DLD1 (cell line): Measurements from ENCODE around the gene DNAAF5.

Source experiments
- in situ Hi-C: cut with HindIII; loops from 2 replicates; pipeline ENCODE4 v1.10.0; 2017; ENCODE audit warnings: low sequenced_read_pairs

Gene DNAAF5

DNA sequence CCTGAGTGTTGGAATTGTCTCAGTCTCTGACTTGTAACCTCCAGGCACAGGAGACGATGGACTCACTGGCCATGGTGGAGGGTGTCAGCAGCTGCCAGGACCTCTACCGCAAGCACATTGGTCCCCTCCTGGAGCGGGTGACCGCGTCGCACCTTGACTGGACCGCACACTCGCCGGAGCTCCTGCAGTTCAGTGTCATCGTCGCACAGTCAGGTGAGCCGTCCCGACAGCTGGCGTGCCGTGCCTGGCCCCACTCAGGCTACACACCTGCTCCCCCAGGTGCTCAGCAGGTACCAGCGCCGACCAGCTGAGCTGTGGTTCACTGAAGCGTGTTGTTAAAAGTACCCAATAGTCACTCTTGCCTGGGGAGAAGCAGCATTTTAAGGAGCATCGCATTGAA lies 37.3 kb downstream of the DNAAF5 start:
- in situ Hi-C loops = no loop called here

DNA sequence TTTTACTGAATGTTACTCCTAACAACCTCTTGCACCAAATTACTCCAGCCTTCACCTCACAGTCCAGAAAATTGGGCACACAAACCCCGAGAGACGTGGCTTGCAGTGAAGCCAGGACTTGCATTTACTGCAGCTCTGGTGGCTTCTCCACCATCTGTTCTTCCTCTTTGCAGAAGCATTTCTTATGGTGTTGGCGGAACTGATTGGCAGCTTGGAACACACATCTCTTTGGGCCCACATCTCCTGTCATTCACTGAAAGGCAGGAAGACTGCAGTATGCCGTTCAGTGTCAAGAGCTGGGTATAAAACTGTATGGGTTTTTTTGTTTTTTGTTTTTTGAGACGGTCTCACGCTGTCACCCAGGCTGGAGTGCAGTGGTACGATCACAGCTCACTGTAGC lies 38.9 kb downstream of the DNAAF5 start:
- in situ Hi-C loops = no loop called here

DNA sequence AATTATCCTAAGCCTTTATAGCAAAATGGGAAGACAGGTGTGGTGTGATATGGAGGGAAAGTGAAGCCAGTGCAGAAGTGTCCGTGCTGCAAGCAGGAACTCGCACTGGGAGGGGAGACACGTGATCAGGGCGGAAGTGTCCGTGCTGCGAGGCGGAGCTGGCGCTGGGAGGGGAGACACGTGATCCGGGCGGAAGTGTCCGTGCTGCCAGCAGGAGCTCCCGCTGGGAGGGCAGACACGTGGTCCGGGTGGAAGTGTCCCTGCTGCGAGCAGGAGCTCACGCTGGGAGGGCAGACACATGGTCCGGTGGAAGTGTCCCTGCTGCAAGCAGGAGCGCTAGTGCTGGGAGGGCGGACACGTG lies 41.1 kb downstream of the DNAAF5 start:
- in situ Hi-C loops = no loop called here

DNA sequence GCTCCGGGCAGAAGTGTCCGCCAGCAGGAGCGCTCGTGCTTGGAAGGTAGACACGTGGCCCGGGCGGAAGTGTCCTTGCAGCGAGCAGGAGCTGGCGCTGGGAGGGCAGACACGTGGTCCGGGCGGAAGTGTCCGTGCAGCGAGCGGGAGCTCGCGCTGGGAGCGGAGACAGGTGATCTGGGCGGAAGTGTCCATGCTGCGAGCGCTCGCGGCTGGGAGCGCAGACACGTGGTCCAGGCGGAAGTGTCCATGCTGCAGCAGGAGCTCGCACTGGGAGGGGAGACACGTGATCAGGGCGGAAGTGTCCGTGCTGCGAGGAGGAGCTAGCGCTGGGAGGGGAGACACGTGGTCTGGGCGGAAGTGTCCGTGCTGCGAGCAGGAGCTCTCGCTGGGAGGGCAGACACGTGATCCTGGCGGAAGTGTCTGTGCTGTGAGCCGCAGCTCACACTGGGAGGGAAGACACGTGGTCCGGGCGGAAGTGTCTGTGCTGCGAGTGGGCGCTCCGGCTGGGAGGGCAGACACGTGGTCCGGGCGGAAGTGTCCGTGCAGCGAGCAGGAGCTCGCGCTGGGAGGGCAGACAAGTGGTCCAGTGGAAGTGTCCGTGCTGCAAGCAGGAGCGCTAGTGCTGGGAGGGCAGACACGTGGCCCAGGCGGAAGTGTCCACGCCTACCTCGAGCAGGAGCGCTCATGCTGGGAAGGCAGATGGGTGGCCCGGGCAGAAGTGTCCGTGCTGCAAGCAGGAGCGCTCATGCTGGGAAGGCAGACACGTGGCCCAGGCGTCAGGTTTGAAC lies 41.6 kb downstream of the DNAAF5 start:
- in situ Hi-C loops = no loop called here

DNA sequence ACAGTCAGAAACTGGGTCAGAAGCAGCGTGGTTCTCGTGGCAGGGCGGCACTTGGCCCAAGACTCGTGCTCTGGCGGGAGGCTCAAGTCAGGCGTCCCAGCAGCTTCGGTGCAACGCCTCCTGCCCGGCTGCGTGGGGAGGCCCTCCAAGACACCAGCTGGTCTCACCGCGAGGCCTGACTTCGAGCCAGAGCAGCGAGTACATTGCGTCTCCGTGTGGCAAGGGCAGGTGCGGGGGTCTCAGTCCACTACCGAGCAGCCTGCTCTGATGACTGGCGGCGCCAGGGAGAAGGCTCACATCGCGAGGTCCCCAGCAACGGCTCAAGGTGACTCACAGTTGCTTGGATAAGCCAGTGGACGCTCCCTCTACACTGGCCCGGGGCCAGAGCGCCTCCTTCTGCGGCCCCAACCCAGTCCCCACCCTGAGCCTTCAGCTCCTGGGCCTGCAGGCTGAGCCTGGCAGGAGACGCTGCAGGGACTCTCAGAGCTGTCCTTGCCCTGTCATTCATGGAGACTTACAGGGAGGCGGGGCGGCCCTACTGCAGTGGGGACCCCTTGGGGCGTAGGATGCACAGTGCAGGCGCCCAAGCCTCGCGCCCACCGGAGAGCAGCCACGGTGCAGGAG lies 42.5 kb downstream of the DNAAF5 start:
- in situ Hi-C loops = no loop called here

DNA sequence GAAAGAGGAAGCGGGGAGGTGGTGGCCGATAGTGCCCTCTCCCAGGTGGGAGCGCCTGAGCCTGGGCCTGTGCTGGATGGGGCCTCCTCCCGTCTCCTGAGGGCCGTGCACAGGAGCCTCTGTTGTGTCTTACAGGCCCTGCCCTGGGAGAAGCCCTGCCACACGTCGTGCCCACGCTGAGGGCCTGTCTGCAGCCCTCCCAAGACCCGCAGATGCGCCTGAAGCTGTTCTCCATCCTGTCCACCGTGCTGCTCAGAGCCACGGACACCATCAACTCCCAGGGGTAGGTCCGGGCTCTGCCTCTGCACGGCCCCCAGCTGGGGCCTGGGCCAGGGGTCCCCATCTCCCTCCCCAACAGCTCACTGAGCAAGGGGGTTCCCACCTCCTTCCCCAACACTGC lies 43.8 kb downstream of the DNAAF5 start:
- in situ Hi-C loops = no loop called here

DNA sequence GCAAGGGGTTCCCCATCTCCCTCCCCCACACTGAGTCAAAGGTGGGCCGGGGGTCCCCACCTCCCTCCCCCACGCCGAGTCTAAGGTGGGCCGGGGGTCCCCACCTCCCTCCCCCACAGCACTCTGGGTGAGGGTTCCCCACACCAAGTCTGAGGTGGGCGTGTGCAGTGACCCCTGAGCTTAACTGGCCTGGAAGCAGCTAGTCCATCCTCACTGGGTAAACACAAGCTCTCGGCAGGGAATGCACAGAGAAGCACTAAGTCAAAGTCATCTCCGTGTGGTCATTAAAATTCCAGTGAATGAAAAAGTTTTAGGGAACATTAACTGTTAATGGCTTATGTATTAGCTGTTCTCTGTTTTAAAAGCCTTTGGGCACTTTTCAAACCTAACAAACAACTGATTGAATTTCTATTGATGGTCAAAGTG lies 44.3 kb downstream of the DNAAF5 start:
- in situ Hi-C loops = no loop called here

DNA sequence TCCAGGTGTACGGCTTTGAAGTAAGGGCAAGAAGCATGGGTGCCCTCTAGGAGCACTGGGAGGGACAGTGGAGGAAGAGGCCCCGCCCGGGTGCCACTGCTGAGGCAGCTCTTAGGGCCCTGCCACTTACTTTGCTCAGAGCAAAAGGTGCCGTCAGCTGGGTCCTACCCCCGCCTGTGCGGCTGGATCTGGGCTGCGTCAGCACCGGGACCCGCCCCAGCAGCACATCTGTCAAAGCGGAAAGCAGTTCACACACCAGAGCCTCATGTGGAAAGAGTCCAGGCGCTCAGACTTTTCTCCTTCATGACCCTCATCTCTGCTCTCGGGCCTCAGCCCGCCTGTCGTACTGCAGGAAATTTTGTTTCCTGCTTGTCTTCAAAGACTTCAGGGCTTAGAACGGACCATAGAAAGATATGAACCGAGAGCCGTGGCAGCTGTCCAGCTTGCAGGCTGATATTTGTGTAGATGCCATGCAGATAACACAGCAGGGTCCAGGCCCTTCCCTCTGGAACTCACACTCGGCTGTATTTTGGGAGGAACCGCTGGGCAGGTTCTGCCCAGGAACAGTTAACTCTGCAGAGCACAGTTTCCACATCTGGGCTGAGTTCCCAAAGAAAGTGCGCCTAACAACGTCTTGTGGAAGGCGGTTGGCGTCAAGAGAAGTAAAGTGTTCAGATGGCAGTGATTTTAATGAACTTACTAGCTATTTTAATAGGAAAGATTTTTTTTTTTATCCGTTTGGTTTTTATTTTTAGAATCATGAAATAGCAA lies 44.9 kb downstream of the DNAAF5 start:
- in situ Hi-C loops = no loop called here

DNA sequence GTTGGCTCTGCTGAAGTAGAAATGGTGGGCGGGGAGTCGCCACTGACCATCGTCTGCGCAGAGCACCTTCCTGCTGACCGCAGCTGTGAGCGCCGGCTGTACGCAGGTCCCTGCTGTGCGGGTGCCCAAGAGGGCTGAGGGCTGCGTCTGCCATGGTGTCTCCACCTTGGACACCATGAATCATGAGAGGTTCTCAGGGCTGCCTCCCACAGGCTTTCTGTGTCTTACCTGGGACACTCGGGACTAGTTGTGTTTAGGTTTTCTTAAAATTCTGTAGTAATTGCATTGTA lies 45.5 kb downstream of the DNAAF5 start:
- in situ Hi-C loops = no loop called here

DNA sequence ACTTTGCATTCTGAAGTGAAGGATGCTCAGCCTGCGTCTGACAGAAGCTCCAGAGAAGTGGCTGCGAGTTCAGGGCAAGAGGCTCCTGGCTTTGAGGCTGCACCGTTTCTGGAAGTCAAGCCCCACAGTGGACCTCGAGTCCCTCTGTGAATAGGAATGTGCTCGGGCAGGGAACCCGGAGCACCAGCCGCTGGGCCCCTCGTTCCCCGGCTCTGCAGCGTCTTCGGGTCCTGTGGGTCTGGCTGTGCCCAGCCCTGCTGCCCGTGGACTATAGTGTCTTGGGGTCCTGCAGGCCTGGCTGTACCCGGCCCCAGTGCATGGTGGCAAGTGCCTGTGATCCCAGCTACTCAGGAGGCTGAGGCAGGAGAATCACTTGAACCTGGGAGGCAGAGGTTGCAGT lies 45.9 kb downstream of the DNAAF5 start:
- in situ Hi-C loops = no loop called here

DNA sequence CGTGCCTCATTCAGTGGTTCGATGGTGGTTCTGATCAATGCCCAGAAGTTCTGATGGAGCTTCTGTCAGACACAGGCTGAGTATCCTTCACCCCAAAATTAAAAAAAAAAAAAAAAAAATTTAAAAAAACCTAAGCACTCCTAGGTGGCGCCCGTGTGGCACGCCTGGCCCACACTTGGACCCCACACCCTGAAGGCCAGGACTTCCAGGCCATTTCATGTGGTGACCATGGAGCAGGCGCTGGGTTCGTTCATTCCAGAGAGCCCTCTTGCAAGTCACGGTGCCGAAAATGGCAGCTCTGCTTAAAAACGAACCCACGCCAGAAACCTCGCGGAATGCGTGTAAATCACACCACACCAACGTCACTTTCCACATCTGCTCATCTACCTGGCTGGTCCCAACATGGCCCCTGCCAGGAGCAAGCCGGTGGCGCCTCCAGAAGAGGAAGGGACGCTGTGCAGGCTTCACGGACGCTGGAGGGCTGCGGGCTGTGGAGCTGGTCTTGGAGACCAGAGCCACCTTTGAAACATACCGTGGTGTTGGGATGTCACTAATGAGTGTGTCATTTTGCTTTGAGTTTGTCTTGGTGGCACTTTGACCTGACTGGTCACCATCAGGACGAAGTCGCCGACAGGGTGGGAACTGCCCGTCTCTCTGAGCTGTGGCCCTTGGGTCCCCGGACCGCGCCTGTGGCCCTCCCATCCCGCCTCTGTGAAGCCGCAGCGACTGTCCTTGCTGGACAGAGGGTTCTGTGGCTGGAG lies 46.5 kb downstream of the DNAAF5 start:
- in situ Hi-C loops = no loop called here

DNA sequence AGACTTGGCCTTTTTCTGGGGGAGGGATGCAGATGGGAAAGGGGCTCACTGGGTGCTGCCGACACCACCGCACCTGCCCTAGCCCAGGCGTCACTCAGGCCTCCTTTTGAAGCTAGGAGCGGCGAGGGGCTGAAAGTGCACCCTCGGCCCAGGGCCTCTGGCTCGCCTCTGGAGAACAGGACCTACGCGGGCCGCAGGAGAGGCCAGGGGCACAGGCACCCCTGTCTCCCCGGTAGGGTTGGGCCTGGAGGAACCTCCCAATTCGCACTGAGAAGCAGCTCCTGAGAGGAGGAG lies 47.1 kb downstream of the DNAAF5 start:
- in situ Hi-C loops = no loop called here

DNA sequence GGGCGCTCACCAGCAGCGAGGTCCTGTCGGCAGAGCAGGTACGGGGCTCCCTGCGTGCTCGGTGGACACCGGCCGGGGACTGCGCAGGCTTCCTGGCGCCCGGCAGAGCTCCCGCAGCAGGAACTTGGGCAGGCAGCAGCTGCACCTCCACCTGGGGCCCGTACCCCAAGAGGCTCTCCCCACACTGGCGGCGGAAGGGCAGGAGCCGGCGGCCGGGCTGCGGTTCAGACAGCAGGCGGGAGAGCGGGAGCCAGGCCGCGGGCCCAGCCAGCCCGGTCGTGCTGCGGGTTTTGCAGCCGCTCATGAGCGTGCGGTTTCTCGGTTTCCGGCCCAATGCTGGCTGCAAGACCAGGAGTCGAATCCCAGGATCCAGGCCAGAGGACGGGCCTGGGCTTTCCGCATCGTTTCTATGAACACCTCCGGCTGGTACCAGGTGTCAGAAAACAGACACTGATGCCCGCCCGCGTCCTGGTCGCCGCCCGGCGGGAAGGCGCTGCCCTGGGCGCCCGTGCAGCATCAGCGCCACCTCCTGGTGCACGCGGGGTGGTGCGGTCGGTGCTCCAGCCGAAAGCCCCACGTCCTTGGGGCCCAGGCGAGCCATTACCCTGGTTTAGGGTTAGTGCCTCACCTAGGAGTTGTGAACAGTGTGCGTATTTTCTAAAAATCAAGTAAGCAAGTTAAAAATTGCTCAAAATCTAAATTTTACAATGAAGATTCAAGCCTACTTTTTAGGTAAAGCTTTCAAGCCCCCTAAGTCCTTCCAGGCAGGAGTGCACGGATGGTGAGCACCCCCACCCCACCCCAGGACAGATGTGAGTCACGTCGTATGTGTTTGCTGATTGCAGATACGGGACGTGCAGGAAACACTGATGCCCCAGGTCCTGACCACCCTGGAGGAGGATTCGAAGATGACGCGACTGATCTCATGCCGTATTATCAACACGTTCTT lies 47.9 kb downstream of the DNAAF5 start:
- in situ Hi-C loops = loop anchor here (25.0 kb wide), 1 partner anchor 188 kb away; the partner anchor contains the start of gene ADAP1

DNA sequence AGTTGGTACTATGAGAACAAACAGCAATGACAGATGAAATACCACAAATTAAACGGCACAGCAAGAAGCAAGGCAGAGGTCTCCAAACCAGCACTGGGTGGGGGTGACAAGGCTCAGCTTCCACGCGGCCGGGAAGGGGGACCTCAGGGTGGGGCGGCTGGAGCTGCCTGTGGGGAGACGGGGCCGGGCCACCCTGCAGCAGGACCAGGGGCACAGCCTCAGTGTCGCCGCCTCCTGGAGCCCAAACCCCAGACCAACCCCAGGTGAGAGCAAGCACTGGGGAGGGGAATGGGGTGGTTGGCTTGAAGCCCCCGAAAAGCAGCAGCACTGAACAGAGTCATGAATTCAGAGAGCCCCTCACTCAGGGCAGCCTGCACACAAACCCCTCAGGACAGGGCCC lies 49.9 kb downstream of the DNAAF5 start:
- in situ Hi-C loops = loop anchor here (25.0 kb wide), 1 partner anchor 186 kb away; the partner anchor contains the start of gene ADAP1

DNA sequence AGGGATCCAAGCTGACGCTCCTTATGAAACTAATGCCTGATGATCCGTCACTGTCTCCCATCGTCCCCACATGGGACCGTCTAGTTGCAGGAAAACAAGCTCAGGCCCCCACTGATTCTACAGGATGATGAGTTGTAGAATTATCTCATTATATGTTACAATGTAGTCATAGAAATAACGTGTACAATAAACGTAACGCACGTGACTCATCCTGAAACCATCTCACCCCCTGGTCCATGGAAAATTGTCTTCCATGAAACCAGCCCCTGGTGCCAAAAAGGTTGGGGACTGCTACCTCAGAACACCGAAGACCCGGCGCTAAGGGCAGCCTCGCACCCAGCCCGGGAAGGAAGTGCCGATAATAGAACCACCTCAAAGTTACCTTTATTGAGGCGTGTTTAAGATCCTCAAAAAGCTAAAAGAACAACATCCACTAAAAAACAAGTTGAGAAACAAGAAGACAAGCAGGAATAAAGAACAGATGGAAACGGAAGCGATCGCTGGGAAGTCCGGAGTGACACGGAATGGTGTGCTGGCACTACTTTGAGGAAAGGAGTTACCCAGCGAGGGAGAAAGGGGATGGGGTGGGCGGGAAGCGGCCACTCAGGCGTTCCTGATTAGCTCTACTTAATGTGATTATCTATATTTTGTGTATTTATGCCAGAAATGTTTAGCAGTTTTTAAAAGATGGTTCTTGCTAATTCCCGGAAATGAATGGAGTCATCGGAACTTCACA lies 50.7 kb downstream of the DNAAF5 start:
- in situ Hi-C loops = loop anchor here (25.0 kb wide), 1 partner anchor 185 kb away; the partner anchor contains the start of gene ADAP1

DNA sequence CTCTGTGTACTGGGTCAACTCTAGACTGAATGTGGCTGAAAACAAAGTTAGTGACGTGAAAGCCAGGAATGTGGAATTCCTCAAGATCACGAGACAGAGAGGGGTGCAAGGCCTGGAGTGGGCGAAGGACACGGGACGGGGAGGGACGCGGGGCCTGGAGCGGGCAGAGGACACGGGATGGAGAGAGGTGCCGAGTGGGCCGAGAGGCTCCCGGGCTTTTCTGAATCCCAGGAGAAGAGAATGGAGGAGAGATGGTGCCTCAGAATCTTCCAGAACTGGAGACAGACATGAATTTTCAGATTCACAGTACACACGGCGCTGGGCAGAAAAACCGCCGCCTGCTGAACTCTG lies 51.2 kb downstream of the DNAAF5 start:
- in situ Hi-C loops = loop anchor here (25.0 kb wide), 1 partner anchor 185 kb away; the partner anchor contains the start of gene ADAP1

DNA sequence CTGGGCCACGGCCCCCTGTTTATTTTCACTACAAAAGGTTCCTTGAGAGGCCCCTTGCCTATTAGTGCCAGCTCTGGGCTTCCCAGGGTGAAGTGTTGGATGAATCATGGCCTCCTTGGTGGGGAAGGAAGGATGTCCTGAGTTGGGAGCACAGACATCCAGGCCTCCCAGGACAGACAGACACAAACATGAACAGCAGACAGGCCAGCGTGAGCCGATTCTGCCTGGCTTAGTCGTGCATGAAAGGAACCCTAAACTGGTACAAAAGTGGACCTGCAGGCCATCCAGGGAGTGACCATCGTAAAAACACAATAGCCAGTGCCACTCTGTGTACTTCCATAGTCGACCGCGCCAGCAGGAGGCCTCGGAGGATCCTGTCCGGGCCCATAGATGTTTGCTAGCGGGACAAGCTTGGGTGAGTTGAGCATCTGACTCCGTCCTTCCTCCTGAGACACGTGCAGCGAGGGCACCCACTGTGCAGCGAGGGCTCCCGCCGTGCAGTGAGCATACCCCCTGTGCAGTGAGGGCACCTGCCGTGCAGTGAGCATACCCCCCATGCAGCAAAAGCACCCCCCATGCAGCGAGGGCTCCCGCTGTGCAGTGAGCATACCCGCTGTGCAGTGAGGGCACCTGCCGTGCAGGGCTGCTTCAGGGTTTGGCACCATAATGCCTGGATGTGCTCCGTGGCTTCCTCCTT lies 51.9 kb downstream of the DNAAF5 start:
- in situ Hi-C loops = loop anchor here (25.0 kb wide), 1 partner anchor 184 kb away; the partner anchor contains the start of gene ADAP1

DNA sequence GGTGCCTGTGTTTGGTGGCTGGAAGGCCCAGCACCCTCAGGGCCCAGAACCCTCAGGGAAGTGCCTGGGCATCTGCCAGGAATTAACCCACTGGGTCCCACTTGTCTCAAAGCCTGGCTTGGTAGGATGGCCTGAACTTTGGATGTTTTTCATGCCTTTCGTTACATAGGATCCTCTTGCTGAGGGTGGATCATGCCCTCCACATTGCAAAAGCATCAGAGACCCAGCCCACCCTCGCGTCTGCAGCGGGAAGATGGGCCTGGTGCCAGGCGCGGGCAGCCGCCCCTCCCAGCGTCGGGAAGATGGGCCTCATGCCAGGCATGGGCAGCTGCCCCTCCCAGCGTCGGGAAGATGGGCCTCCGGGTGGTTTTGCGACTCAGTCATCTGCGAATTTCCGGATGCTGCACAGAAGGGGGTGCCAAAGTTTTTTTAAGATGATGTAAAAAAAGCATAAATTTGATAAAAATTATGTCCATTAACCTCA lies 52.5 kb downstream of the DNAAF5 start:
- in situ Hi-C loops = loop anchor here (25.0 kb wide), 1 partner anchor 183 kb away; the partner anchor contains the start of gene ADAP1

DNA sequence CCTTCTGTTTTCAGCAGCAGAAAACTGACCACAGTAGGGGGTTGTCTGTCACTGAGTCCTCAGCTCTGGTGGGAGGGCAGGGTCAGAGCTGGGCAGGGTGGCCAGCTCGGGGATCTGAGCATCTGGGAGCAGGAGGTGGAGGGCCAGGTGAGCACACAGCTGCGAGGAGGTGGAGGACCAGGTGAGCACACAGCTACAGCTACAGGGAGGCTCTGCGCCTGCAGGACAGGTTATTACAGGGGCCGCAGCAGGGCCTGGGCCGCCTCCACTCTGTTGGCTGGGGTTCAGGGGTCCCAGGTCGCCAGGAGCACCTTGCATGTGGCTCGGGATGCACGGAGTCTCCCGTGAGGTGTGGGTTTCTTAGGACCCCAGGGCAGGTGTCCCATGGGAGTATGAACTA lies 53.0 kb downstream of the DNAAF5 start:
- in situ Hi-C loops = loop anchor here (25.0 kb wide), 1 partner anchor 183 kb away; the partner anchor contains the start of gene ADAP1
